NT2/D1 (cell line): ENCODE measurements around the gene CD40.

ENCODE experiments used
- YY1 ChIP-seq: IDR thresholded peaks from 2 replicates; pipeline ENCODE4 v1.6.1; 2011; ENCODE audit not compliant: insufficient read length, insufficient read depth
- ZNF274 ChIP-seq: IDR thresholded peaks from 2 replicates; pipeline ENCODE4 v1.6.1; 2011; ENCODE audit warnings: mild to moderate bottlenecking, low read depth, low read length

- TF ChIP-seq ZNF274 (no peak), YY1 (no peak)
Observed at GRCh38 chr20:46099491-46100287, 18.4 kb upstream of the CD40 start.
